Fibroblast of skin of right biceps (primary cell): Measurements from ENCODE around the gene PPARG.
A peak's percentile ranks its signal among the peaks of the same experiment; 100 is the strongest.
"Not testable (repeated sequence)": the region's sequence is repeated elsewhere in the genome, so short reads cannot be mapped to it uniquely, and the experiment has no call there.

ENCODE experiments used
- DNase-seq: peaks from one replicate; pipeline ENCODE4 v3.0.0-alpha.2; 2013

The PPARG gene

DNA sequence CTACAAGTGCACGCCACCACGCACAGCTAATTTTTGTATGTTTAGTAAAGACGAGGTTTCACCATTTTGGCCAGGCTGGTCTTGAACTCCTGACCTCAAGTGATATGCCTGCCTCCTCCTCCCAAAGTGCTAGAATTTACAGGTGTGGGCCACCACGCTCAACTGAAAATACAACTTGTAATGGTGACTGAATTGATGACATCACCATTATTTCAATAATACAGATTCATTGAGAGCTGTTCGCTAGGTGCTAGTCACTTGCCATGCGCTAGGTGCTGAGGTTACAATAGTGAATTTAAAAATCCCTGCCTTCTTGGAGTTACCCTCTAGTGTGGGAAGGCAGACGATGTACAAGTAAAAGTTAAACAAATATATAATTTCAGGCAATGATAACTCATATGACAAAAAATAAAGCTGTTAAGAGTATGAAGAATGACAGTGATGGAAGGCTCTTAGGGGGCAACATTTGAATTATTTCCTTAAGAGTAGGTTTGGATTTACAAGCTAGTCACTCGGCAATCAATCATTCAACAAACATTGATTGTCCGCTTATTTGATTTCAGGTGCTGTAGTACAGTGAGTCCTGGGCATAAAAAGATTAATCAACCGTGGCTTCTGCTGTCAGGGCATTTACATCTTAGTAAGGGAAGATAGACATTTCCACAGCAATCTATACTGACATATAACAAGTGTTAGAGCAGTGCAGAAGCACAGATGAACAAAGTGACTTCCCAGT, 9.1 kb upstream of the PPARG start:
- DNase-seq: no peak

- no peak for DNase-seq
These were observed 8.5 kb upstream of the PPARG start for GRCh38 chr3:12280357-12280806.

- DNase-seq: no peak
These were observed 4.3 kb upstream of the PPARG start for GRCh38 chr3:12284591-12284990.

DNA sequence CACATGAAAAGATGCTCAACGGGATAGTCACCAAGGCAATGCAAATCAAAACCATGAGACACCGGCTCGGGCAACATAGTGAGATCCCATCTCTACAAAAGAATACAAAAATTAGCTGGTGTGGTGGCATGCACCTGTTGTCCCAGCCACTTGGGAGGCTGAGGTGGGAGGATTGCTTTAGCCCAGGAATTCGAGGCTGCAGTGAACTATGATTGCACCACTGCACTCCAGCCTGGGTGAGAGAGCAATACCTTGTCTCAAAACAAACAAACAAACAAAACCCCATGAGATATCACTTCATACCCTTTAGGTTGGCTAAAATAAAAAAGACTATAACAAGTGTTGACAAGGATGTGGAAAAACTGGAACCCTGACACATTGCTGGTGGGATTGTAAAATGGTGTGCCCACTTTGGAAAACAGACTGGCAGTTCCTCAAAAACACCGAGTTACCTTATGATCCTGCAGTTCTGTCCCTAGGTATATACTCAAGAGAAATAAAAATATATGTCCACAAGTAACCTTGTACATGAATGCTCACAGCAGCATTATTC, 3.8 kb upstream of the PPARG start:
- no peak for DNase-seq

DNA sequence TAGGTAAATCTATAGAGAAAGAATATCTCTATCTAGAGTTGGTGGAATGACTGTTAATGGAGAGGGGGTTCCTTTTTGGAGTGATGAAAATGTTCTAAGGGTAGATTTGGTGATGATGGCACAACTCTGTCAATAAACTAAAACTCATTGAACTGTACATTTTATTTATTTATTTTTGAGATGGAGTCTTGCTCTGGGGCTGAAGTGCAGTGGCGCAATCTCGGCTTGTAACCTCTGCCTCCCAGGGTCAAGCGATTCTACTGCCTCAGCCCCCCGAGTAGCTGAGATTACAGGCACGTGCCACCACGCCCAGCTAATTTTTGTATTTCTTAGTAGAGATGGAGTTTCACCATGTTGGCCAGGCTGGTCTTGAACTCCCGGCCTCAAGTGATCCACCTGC, 3.1 kb upstream of the PPARG start:
- DNase-seq: not testable (repeated sequence)

DNA sequence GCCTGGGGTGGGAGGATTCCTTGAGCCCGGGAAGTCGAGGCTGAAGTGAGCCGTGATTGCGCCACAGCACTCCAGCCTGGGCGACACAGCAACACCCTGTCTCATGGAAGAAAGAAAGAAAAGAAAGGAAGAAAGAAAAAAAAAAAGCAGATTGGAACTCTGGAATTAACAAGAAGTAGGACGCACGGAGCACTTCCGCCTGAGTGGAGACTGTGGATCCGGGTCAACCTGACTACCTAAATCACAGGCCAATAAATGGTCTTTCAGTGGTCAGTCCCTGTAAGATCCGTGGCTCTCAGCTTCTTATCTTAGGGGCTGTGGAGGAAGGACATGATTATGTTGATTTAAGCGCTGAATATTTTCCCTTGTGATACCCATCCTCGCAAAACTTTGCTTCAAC, 2.4 kb upstream of the PPARG start:
- DNase-seq: no peak

DNA sequence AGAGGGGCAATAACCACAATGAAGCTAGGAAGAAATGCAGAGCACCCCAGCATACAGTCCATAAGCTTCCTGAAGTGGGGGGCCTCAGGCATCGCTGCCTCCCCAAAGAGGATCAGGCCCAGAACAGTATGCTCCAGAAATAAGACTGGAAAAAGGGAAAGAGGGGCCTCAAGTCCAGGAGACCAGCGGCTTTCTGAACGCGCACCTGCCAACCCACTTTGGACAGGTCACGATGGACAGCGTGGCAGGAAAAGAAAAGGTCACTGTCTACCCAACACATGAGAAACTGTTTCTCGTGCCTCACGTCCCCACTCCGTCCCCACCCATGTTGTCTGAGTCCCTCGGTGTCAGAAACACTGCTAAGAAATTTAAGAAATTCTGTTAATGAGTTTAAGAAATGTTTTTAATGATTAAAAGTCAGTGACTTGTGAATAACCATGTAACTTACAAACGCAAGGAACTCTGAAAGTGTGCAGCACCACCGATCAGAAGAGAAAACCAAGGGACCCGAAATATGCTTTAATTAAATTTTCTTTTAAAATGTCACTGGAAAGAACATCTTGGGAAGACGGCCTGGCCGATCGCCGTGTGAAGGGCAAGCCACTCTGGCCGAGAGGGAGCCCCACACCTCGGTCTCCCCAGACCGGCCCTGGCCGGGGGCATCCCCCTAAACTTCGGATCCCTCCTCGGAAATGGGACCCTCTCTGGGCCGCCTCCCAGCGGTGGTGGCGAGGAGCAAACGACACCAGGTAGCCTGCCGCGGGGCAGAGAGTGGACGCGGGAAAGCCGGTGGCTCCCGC, 1.7 kb upstream of the PPARG start:
- no peak for DNase-seq

GRCh38 chr3:12287727-12288181, 1.1 kb upstream of the PPARG start:
- peak; percentile 47 for DNase-seq

GRCh38 chr3:12289524-12289923, 654 bp downstream of the PPARG start:
- no peak for DNase-seq

GRCh38 chr3:12292770-12293169, 3.9 kb downstream of the PPARG start:
- DNase-seq: no peak

- peak; percentile 82 for DNase-seq
These were observed 6.2 kb downstream of the PPARG start for GRCh38 chr3:12294885-12295580.

GRCh38 chr3:12296511-12296910, 7.6 kb downstream of the PPARG start:
- no peak for DNase-seq

DNA sequence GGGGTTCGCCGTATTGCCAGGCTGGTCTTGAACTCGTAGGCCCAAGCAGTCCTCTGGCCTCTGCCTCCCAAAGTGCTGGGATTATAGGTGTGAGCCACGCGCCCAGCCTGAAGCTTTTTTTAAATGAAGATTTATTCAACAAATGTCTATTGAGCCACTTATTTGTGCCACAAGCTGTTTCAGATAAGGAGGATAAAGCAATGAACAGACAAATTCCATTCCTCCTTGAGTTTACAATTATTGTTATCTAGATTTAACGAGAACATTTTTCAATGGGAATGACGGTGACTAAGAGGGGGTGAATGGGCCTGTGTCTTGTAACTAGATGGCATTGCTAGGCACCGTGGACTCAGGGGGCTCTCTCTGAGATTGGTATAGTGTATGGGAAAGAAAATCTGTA, 10.2 kb downstream of the PPARG start:
- DNase-seq: no peak

GRCh38 chr3:12300137-12300536, 11.3 kb downstream of the PPARG start:
- no peak for DNase-seq

DNA sequence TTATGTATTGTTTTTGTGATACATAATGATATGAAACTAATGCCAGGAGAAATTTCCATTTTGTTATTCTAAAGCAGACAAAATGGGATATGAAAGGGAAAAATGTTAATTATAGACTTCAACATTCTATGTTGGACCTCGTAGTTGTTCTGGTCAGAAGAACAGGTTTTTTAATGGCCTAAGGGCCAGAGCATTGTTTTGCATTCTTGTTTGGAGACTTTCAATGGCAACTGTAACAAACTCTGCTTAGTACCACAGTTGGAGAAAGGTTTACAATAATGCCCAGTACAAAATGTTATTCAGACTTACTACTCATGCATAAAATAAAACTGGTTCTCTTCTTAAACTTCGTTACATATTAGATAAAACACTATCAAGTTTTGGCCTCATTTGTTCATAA, 12.2 kb downstream of the PPARG start:
- no peak for DNase-seq

DNA sequence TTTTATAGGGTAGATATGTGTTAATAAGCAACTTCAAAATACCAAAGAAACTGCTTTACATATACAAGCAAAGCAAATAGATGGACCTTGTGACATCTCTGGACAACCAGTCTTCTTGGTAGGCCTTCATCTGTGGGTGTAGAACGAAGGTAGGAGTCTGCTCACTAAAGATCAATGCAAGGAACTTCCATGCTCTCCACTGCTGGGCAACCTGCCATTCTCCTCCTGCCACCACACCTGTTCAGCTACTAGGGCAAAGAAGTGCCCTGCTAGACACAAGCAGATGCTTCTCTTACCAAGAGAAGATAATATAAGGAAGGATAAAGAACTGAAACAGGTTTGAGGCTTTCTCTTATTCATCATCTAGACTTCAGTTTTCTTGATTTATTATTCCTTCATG, 12.6 kb downstream of the PPARG start:
- no peak for DNase-seq

GRCh38 chr3:12302564-12302963, 13.7 kb downstream of the PPARG start:
- peak; percentile 22 for DNase-seq

DNA sequence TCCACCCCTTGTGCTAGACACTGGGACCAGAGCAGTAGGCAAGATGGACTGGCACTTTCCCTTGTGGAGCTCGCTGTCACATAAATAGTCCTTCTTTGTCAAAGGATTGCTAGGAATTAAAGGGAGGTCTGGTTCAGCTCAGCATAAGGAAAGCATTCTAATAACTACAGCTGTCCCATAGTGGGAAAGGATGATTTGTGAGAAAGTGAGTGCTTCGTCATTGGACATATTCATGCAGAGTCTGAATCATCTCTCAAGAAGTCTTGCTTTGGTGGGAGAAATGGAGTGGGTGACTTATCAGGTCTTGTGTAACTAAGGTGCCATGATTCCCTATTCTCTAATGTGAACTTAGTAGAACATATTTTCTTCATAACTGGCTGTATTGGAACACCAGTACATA, 14.7 kb downstream of the PPARG start:
- DNase-seq: peak; percentile 96

GRCh38 chr3:12303993-12304392, 15.1 kb downstream of the PPARG start:
- no peak for DNase-seq

DNA sequence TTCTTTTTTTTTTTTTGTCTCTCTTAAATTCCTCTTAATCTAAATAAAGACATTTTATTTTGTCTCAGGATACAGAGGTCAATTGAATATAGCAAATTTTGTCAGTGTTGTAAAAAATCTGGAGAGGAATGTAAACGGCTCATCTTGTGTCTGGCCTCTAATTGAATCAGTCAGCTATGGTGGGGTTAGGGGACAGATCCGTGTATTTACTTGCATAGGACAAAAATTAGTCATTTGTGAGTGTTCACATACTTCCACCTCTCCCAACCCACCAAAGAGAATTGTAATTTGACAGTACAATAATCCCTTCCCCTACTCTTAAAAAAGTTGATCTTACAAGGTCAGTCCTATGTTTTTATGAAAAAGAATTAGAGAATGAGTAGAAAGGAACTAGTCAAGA, 18.3 kb downstream of the PPARG start:
- peak; percentile 64 for DNase-seq

GRCh38 chr3:12308517-12308916, 19.6 kb downstream of the PPARG start:
- peak; percentile 96 for DNase-seq

DNA sequence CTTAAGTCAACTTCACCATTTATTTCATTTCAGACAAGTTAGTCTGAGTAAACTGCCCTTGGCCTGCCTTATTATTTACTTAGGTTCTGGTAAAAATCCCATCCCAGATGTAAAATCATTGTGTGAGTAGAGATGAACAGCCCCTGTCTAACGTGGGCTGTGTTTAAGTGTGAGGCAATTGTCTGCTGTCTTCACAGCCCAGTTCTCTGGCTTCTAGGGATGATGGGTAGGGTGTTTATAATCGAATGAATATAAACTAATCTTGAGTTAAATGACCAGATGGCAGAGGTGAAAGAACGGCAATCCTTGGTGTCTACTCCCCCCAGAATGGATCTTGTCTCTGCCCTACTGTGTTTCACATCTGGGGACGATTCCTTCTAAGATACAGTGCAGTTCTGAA, 20.8 kb downstream of the PPARG start:
- no peak for DNase-seq

DNA sequence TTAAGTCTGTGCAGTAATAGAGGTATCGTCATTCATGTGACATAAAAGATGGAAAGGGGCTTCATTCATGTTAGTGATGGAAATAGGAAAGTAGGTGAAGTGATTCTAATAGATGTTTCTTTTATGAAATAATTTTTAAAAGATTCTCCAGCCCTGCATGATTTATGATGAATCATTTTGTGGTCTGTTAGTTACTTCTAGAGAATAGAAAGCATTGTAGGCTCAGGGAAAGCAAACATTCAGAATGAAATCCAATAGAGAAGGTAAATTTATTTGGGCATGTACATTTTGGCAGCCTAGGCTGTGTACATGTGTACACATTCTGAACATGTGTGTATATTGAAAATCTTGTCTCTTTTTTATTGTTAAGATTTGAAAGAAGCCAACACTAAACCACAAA, 23.1 kb downstream of the PPARG start:
- DNase-seq: no peak
